Left forelimb (tissue), 1 donor: Measurements from ENCODE around the gene MYO15B.

Source experiments
- DNase-seq: peaks from one replicate; pipeline ENCODE4 v3.0.0-alpha.2; 2018; ENCODE audit warnings: low spot score

MYO15B gene

DNA sequence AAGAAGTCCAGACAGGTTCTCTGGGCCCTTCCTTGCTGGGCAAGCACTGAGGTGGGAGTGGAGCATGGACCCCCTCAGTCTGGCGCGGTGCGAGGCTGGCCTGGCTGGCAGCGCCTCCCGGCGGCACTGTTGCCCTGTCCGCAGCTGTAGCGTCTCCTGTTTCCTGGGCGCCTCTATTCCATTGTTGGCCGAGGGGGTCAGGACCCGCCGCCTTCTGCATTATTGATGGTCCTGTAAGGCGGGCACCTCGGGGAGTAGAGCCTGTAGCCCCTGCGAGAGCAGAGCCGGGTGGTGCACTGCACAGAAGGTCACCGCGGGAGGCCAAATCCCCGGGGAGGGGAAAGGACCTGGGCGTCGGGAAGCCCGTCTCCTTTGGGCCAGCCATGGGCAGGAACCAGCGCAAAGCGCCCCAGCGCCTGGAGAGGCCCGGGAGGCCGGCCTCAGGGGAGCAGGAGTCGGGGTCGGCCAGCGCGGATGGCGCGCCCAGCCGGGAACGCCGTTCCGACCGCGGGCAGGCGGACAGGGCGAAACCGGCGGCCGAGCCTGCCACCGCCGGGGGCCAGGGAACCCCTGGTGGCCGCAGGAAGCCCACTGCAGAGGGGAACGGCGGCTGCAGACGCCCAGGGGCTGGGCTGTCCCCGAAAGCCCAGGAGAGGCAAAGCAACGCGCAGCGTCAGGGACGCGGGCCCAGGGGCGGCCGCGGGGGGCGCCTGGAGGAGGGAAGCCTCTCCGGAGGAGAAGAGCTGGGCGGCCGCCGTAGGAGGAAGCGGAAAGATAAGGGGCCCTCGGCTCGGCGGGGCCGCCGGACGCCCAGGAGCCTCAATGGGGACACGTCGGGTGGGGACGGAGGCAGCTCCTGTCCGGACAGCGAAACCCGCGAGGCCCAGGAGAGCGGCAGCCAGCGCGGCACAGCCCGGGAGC lies at the start of gene MYO15B:
Gene MYO15B (plus strand): TSS at position 126 of the 921 bp plus-strand sequence. CDS start 258 bp downstream, at position 384.
- DNase-seq, result peak; percentile 84

DNA sequence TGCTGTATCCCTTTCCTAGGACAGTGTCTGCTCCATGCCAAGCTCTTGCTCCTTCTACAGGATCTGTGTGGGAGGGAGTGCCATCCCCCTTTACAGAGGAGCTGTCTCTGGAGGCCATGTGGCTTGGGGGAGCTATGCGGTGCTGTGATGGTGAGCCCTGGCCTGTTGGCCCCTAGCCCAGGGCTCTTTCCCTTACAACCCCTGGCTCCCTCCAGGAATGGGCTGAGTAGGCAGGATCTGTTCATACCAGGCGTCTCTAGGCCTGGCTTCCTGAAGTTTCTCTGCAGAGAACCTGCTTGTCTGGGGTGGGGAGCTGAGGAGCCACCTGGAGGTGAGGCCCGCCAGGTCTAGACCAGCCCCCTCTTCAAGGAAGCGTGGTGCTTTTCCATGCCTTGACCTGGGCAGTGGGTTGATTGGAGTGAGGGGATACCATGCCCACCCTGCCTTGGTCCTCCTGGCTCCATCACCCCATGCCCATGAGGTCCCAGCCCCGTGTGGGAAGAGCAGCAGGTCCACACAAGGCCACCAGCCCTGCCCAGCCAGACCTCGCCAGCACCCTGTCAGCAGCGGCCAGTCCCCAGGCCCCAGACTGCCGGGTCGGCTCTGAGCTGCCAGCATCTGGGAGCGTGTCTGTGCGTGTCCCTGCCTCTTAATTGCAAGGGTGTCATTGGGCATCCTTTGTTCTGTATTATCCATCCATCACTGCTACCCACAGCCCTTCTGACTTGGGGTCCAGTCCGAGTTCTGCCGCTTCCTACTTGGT lies 47.5 kb upstream of the MYO15B start:
- DNase-seq, result no peak

DNA sequence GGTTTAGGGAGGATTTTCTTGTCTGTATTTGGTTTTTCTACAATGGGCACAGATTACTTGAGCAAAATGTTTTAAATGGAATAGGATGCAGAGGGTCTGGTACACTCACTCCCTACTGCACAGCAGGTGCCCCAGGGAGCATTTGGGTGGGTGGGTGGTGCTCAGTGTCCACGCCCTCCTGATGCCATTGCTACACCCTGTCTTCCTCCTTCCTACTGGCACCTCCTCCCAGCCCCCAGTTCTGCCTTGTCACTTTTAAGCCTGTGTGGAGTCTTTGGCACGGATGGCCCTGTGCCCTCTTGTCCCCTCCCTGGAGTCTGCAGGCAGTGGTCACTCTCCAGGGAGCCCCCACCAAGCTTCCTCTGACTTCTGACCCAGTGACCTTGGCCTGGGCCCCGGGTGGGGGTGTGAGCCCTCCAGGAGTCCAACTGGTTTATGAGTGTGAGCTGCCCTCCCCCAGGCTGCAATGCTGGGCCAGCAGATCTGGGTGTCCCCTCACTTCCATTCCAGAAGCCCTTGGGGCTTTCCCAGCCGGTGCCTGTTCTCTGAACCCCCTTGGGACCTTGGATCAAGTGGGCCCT lies 46.6 kb upstream of the MYO15B start:
- no peak for DNase-seq

DNA sequence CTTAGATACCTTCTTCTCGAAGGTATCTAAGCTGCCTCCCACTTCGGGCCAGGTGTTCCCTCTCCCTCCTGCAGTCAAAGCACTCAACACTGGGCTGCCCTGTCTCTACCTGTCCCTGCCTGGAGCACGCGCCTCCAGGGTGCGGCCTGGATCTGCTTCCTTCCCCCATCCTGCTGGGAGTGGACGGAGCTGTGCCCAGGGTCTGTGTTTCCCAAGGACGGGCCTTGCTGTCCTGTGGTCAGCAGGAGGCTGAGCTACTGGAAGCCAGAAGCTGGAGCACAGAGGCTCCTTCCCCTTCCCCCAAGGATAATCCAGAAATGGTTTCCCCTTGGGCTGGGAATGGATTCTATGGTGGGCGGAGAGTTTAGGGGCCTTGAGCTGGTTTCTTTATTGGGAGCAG lies 45.4 kb upstream of the MYO15B start:
- no peak for DNase-seq

DNA sequence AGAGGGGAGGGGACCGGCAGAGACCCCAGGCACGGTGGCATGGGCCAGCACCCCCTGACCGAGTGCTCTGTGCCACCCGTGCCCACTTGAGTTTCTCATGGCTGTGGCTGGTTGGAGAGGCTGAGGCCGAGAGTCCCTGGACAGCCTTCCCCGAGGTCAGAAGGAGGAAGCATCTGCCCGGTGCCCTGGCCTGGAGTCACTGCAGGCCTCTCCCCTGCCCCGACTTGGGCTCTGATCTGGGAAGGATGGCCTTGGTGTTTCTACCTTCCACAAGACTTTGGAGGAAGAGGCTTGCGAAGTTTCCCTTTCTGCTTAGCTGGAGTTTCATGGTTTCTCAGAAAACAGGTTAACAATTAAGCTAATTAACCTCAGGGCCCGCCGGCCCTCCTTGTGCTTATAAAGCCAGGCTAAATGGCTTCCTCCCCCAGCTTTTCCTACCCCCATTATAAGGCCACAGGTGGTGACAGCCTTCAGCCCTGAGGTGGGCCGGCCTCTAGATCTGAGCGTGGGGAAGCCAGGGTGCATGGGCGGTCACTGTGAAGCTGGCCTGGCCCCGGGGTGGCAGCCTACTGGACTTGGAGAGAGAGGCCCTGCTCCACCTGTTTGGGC lies 44.8 kb upstream of the MYO15B start:
- no peak for DNase-seq

DNA sequence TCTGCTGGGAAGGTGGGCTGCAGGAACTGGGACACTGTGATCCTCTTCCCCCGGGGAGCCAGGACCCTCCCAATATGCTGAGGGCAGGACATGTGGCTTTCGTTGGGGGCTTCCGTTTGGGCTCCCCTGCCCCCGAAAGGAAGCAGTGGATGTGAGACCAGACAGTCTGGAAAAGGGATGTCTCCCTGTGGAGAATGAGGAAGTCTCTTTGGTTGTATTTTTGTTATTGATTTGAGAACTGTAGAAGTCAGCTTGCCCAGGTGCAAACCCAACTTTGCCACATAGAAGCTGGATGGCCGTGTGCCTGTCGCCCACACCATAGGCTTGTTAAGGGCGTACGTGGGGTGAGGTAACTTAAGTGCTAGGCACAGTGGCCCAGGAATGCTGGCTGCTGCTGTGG lies 43.4 kb upstream of the MYO15B start:
- no peak for DNase-seq

DNA sequence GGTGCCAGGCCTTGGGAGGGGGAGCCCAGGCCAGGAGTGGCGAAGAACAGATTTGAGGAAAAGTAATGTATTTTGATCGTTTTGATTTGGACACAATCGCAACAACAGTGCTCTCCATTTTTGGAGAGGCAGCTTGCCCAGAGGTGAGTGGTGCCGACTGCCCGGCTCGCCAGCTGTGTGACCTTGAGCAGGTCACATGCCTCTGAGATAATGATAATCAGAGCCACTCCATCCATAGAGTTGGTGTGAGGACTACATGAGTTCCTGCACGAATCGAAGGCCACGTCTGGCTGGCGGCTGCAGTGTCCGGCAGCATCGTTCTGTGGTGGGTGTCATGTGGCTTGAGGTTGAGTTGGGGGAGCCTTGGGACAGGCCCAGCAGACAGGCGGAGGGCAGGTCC lies 41.4 kb upstream of the MYO15B start:
- no peak for DNase-seq

DNA sequence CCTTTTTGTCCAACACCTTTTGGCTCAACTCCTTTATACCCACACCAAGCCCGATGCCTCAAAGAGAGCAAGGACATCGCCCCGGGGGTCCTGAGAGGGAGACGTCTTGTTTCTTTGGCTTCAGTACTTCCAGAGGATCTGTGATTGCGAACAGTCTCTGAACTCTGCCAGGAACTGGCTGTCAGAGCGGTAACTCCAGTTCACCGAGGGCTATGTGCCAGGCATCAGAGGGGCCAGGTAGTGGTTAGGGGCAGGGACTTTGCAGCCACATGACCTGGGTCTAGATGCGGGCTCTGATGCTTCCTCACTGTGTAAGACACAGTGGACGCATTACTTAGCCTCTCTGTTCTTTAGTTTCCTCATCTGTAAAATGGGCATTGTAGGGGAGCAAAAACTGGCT lies 40.5 kb upstream of the MYO15B start:
- no peak for DNase-seq

DNA sequence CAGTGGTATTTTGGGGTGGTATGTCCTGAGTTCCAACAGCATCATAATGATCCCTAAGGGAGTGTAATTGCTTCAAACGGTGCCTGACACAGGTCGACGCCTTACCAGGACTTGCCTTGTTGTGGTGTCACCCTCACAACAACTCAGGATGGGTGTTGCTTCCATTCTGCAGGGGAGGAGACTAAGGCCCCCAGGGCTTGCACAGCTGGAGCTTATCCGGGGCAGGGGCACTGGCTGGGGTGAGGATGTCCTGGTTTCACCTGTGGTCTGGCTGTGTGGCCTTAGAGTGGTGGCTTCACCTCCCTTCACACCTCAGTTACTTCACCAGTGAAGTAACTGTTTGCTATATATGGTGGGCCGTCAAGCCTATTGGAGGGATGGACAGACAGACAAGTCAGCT lies 38.8 kb upstream of the MYO15B start:
- no peak for DNase-seq

DNA sequence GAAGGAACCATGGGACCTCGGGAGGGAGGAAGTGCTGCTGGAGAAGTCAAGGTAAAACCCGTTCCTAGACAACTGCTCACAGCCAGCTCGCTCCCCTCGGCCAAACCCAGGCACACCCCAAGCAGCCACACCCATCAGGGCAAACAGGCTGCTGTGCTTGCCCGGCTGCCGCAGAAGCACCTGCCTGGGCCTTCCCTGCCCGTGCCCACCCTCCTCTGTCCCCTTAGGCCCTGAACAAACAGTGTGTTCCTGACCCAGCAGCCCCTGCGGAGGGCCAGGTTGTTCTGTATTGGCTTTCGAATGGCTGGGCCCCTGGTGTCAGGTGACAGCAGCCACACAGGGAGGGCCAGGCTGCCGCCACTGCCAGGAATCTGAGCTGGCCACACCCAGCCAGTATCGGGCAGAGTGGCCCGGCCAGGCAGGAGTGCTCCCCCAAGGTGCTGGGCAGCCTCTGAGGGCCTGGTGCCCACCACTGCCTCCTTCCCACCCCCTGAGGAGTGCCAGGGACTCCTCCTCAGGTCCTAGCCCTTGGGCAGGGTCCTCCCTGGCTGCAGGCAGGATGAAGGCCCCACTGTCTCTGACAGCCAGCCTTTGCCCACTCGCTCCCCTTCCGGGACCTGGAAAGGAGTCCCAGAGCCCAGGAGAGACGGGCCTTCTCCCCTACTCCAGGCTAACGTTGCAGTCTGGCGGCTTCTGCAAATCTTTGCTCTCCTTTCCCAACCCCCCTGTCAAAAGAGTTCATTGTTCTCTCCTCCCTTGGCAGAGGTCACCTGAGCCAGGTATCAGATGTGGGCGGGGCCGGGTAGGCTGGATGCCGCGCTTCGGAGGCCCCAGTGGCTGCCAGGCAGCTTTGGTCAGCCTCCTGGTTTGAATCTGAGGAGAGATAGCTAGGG lies 38.1 kb upstream of the MYO15B start:
- DNase-seq, result no peak

DNA sequence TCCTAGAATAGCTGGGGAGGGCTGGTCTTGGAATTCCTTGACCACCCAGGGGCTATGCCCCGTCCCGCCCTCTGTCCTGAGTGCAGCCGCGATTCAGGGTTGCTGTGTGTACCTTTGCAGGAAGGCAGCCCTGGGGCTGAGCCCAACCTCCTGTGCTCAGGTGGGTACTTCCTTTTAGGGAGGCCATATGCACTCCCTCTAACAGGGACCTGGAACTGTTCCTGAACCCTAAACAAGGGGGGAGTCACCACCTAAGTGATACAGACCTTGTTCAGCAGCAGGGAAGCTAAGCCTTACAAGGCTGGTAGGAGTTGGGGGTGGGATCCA lies 37.5 kb upstream of the MYO15B start:
- no peak for DNase-seq

DNA sequence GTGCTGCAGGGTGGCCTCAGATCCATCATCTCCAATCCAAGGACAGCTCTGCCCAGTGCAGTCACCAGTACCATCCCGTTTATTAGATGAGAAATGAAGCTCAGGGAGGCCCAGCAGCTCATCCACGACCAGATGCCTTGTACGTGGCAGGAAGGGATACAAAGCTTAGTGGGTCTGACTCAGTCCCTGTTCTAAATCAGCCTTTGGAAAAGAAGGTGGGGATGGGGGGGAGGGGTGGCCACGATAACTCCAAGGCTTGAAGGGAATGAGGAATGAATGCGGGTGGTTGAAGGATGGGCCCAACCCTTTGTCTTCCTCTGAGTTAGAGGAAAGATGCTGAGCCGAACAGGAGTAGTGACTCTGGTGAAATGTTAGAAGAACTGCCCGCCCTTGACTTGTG lies 36.3 kb upstream of the MYO15B start:
- no peak for DNase-seq

DNA sequence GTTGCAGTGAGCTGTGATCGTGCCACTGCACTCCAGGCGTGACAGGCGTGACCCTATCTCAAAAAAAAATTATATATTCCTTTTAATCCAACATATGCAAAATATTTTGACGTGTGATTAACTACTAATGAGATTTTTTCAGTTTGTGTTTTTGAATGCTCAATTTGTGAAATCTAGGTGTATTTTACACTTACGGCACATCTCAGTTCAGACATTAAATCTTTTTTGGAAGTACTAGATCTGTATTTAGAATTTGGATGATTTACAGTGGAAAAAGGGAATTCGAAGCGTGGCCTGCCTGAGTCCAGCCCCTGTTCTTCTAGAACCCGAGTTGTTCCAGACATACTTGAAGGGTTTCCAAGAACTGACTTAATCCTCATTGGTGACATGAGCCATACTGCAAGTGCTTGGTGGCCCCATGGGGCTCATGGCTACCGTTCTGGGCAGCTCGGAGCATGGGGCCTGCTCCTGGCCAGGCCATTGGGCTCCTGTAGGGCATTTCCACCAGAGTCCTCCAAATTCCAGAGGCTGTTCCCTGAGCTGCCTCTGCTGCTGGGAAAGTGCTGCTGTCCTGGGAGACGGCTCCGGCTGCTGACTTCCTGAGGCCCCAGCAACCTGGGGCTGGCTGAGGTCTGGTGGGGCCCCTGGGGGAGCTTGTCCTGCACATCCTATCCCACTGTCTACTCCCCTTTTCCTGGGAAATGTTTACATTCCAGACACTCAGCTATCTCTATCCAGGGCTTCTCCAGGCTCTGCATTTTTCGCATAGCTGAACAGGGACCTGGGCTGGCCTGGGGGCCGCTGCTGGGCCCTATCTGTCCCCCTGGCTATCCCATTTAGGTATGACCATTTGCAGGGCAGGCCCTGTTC lies 34.9 kb upstream of the MYO15B start:
- DNase-seq, result no peak

DNA sequence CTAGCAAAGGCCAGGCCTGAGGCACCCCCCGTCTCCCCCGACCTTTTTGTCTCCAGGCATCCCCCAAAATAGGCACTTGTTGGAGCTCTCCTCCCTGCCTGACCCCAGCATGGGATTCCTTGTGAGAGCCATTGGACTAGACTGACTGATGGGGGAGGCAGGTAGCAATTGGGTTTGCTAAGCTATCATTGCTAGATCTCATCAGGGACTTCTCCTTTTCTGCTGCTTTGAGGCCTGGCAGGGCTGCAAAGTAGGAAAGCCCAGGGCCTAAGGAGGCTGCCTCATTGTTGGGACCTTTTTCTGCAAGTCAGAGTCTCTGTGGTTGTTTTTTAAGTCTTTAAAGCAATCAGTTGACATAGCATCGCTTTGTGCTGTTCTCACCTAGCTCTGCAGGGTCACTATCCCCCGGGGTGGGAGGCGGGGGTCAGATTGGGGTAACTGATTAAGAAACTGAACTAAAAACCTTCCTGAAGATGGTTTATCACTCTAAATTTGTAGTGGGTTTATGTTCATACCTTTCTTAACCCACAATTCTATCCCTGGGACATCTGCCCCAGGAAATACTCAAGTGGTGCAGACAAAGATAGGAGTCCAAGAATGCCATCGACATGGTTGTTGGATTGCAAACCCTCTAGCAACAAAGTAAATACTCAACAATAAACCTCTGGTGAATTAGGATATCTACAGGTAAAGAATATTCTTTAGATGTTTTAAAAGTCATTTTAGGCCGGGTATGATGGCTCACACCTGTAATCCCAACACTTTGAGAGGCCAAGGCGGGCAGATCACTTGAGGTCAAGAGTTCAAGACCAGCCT lies 34.1 kb upstream of the MYO15B start:
- no peak for DNase-seq

DNA sequence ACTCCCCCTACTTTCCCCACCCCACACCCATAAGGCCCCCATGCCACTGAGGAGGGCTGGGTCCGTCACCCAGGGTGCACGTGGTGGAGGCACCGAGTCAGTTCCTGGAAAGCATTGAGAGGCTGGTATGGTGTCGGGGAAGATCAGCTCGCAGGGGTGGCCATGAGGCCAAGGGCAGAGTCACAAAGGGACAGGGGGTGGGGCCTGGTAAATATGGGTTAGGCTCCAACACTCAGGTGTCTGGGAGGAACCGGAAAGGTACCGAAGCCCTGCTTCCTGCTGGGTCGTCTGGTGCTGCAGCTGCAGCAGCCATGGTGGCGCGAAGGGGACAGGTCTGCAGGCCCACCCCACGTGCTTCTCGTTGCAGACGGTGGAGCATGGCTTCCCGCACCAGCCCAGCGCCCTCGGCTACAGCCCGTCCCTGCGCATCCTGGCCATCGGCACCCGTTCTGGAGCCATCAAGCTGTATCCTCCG lies 31.9 kb upstream of the MYO15B start:
- no peak for DNase-seq

DNA sequence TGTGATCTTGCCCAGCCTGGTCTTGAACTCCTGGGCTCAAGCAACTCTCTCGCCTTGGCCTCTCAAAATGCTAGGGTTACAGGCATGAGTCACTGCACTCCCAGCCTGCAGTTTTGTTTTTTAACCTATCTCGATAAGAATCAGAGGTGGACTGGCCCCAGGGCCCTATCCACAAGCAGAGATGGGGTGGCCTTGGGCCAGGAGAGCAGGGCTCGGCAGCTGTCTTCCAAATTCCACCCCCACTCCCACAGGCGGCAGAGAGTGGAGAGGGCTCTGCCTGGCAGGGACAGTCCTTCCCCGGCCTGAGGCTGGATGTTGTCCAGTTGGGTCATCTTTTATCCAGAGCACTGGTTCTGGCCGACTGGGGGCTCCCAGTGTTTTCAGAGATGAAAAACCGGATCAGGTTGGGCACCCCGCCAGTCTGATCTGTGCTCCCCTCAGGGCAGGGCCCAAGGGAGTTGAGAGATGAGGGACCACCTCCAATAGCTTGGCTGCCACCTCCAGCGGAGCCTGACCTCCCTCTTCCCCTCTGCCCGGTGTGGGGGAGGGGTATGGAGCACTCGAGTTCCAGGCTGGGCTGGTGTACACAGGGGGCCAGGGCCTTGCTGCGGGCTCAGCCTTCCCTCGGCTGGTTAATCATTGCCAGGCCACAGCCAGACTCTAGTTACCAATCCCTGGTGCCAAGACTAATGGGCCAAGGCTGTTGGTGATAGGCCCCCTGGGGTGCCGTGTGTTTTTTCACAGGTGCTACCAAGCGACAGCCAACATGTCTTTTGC lies 30.3 kb upstream of the MYO15B start:
- DNase-seq, result no peak

DNA sequence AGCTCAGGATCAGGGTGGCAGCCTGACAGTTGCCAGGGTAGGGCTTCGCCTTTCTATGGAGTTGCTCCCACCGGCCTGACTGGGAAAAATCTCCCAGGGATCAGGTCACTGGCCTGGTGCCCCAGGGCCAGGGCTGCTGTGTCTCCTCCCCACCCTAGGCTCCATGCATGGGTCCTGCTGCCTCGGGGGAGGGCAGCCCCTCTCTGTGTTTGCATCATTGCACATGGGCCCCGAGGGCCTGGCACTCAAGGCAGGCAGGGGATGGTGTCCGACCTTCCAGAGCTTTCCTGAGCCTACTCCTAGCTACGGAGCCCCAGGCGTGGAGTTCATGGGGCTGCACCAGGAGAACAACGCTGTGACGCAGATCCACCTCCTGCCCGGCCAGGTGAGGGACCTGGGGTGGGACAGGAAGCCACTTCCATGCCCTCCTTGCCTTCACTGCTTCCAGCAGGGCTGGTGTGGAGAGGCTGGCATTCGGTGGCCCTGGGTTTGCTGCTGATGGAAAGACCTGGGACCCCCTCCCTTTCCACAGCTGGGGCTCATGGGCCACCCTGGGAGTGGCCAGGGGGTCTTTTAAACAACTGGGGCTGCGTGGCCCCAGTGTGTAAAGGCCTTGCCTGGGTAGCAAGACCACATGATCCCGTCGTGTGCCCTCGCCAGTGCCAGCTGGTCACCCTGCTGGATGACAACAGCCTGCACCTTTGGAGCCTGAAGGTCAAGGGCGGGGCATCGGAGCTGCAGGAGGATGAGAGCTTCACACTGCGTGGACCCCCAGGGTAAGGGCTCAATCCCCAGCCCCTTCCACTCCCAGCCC lies 29.5 kb upstream of the MYO15B start:
- DNase-seq, result no peak
